Activated naive CD4-positive, alpha-beta T cell (primary cell): ENCODE measurements around the gene C10orf62.
"Not testable (repeated sequence)": the region's sequence is repeated elsewhere in the genome, so short reads cannot be mapped to it uniquely, and the experiment has no call there.

Experiments used
- DNase-seq, 4 experiments: peaks; one replicate each; lab custom pipeline; 2025; lab: John Stamatoyannopoulos, UW

The C10orf62 gene

GRCh38 chr10:97589479-97589878, at the start of gene C10orf62:
C10orf62 (plus strand) TSS chr10:97589721; CDS start chr10:97589898, 177 bp downstream.
- DNase-seq: no peak

- no peak for DNase-seq
These were observed 48.6 kb upstream of the C10orf62 start for GRCh38 chr10:97540669-97541500.

- no peak for DNase-seq
These were observed 47.1 kb upstream of the C10orf62 start for GRCh38 chr10:97542169-97543024.

- DNase-seq: no peak
These were observed 46.4 kb upstream of the C10orf62 start for GRCh38 chr10:97543025-97543546.

GRCh38 chr10:97546456-97547270, 42.9 kb upstream of the C10orf62 start:
- no peak for DNase-seq

- DNase-seq: no peak
These were observed 42.3 kb upstream of the C10orf62 start for GRCh38 chr10:97547271-97547600.

- no peak for DNase-seq
These were observed 41.6 kb upstream of the C10orf62 start for GRCh38 chr10:97547962-97548361.

GRCh38 chr10:97548828-97549455, 40.6 kb upstream of the C10orf62 start:
- no peak for DNase-seq

- no peak for DNase-seq
These were observed 39.8 kb upstream of the C10orf62 start for GRCh38 chr10:97549587-97550322.

- no peak for DNase-seq
These were observed 39.0 kb upstream of the C10orf62 start for GRCh38 chr10:97550336-97551149.

GRCh38 chr10:97551271-97551670, 38.2 kb upstream of the C10orf62 start:
- DNase-seq: no peak

- DNase-seq: peak; percentile 16 to 42 (median 27)
These were observed 35.9 kb upstream of the C10orf62 start for GRCh38 chr10:97553575-97554031.

GRCh38 chr10:97554336-97554735, 35.2 kb upstream of the C10orf62 start:
- not testable (repeated sequence) for DNase-seq

GRCh38 chr10:97555541-97555940, 34.0 kb upstream of the C10orf62 start:
- not testable (repeated sequence) for DNase-seq

- DNase-seq: not testable (repeated sequence)
These were observed 28.7 kb upstream of the C10orf62 start for GRCh38 chr10:97560731-97561381.

- DNase-seq: not testable (repeated sequence)
These were observed 28.0 kb upstream of the C10orf62 start for GRCh38 chr10:97561386-97562077.

GRCh38 chr10:97562329-97562728, 27.2 kb upstream of the C10orf62 start:
- not testable (repeated sequence) for DNase-seq

GRCh38 chr10:97563337-97563736, 26.2 kb upstream of the C10orf62 start:
- no peak for DNase-seq
